Anterior cingulate cortex (tissue), 58 donors: Measurements from ENCODE around the gene FMN1.

Experiments used
- DNase-seq, 58 donors: peaks; one replicate each; lab custom pipeline; 2025; lab: John Stamatoyannopoulos, UW

Gene FMN1

GRCh38 chr15:33027306-33028035 is 167.0 kb downstream of the FMN1 start:
- DNase-seq = no peak

DNA sequence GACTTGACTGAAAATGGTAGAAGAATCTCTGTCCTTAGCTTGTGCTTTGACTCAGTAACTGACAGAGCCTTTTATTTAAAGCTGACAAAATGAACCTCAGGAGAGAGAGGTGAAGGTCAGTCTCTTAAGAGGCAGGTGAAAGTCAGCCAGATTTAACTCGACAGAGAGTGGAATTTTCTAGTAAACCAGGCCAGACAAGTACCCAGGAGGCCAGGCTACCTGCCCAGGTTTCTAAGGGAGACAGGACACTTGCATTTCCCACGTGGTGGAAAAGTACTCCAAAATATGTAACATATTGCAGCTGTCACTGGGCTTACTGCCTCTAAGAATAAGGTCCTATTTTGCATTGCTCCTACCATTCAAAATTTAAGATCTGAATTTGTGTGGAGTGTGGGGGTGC is 167.9 kb downstream of the FMN1 start:
- DNase-seq = peak in 1 of 58 donors; percentile 15

- peak in 8 of 58 donors; percentile 5 to 37 (median 10) for DNase-seq
These were observed 171.9 kb downstream of the FMN1 start for GRCh38 chr15:33022629-33023028.

DNA sequence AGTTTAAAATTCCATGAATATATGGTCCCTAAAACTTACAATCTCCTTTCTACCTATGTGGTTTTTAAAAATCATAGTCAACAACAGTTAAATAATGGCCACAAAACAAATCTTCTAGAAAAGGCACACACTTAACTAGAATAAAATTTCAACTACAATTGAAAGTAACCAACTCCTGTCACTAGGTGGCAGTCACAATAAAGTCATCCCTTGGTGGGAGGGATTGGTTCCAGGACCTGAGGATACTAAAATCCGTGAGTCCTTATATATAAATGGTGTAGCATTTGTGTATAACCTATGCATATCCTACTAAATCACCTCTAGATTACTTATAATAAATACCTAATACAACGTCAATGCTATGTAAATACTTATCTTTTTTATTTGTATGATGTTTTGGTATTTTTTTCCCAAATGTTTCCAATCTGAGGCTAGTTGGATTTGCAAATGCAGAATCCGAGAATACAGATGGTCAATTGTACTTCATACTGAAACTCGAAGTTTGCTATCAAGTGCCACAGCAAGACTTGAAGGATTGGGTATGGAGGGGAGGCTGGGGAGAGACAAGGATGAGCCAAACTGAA is 172.6 kb downstream of the FMN1 start:
- DNase-seq = peak in 4 of 58 donors; percentile 10 to 42 (median 18)

- DNase-seq = no peak
These were observed 175.0 kb downstream of the FMN1 start for GRCh38 chr15:33019354-33019981.

DNA sequence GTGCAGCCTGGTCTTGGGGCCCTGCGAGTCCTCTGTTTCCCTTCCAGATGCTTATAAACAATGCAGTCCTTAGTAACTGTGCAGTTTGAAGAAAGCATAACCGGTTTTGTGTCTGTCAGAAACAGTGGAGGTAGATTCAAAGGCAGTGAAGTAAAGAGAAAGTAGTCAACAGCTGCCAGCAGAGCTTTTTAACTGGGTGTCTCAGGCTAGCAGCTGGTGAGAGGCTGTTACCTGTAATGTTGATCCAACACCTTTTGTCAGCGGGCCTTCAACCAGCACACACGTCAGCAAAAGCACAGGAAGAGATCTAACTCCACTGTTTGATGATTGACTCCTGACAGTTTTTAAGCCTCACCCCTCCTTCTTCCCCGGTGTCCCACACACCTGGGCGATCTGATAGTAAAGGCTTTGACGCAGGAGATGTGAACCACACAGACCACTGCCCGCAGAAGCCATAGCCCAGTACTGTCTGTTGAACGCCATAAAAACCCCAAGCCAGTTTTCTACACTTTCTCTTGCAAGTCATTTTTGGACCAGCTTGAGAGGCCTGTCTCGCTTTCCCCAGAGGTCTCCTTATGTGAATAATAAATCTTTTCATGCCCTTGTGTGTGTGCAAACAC is 178.0 kb downstream of the FMN1 start:
- no peak for DNase-seq

DNA sequence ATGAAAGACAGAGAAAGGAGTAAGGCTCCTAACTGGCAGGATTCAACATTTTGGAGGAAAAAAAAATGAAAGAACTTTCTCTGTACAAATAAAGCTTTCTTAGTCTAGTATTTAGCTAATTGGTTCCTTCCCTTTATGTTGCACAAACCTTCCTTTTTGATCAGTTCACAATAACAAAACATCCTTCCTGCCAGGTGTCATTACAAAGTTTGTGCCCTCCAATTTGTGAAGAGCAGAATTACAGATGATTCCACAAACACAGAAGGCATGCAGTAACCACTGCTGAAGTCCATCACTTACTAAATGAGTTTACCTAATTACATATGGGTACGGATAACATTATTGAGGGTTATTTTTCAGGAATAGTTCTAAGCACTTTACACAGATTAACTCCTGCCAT is 179.9 kb downstream of the FMN1 start:
- DNase-seq = no peak

DNA sequence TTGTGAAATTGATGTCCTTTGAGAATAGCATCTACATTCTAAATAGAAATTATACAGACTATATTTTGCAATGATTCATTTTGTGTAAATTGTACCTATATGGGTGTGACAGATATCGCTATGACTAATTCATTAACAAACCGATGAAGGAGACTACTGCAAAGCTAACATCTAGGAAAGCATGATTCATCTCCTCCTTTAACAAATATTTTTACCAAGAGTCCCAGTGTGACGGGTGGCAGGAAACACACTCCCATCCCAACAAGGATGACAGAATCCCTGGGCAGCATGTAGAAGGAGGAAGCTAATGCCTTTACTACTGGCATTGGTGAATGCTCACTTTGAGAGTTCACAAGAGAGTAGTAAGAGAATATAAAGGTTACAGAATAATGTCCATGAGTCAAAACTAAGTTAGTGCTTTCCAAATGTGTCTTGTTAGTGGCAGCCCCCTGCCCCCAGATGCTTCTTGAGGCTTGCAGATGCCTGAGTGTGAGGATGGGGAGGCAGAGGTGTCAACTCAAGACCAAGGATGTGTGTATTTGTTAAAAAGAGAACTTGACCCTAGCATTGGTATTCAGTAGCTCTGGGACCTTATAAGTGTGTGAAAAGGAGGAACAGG is 180.6 kb downstream of the FMN1 start:
- DNase-seq = no peak

DNA sequence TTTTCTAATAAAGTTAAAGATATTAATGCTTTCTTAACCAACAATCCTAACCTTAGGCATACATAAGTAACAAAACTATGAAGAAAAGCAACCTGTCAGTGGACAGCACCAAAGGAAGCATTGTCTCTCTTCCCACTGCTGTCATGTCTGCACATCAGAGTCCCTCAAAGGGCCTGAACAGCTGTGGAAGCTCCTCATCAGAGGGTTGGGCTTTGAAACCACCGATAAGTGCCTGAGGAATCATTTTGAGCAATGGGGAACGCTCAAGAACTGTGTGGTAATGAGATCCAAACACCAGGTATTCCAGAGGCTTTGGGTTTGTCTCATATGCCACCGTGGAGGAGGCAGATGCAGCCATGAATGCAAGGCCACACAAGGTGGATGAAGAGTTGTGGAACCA is 182.5 kb downstream of the FMN1 start:
- no peak for DNase-seq

- no peak for DNase-seq
These were observed 184.9 kb downstream of the FMN1 start for GRCh38 chr15:33009603-33010002.

DNA sequence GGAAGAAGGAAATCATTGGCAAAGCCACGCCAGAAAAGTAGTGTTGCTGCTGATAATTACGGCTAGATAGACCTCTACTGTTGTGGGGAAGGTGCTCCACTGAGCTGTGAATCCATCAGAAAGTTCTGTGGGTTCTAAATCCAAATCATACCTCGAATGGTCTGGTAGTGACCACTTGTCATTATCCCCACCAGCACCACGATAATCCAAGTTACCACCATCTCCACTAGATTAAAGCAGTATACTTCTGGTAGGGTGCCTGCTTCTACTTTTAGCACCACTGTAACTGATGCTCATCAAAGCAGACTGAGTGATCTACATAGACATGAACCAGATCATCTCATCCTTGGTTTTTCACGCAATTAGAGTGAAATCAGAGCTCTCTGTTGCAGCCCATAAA is 185.5 kb downstream of the FMN1 start:
- DNase-seq = no peak

DNA sequence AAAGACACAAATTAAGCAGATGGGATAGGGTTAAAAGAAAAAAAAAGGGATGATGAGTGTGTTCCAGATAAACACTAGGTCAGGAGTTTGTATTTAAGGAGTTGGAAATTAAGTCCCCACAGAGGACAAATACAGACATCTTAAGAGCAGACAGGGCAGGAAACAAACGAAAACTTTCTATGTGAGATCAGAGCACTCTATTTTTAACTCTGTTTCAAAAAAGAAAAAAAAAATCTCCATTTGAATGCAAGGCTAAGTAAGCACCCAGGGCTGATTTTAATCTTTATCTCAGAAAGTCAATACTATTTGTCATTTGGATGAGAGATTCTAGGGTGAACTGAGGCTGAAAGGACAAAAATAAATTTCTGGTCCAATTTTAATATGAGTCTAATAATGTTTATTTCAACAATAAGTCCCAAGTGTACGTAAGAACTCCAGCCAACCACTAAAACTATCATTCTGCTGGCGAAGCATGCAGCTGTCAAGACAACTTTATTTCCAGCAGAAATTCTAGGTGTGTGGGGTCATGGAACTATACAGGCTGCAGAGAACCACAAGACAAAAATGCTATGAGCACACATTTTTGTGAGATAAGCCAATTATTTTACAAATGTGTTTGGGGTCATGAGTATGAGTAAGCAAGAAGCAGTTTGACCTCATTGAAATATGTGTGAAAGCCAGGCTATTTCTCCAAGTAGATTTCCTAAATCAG is 186.1 kb downstream of the FMN1 start:
- no peak for DNase-seq

DNA sequence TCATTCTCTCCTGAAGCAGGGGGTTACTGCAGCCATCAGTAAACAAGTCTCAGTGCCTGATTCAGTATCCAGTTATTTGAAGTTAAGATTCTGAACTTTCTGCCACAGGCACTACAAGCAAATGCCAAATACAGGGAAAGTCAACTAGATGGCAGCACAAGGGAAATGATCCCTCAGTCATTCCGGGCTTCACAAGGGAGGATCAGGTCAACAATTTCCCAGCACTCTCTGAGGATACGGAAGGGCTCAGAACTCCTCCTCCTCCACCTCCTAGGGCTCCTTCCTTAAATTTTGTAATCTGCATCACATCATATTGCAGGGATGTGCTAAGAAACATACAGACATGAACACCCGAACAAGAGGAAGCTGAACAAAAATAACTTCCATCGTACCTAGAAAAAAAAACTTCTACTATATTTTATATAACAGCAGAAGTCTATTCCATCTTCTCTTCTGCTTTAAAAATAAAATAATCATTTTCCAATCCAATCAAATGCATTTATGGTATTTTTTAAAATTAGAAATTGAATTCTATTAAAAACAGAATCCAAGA is 187.1 kb downstream of the FMN1 start:
- DNase-seq = peak in 3 of 58 donors; percentile 6 to 46 (median 11)

DNA sequence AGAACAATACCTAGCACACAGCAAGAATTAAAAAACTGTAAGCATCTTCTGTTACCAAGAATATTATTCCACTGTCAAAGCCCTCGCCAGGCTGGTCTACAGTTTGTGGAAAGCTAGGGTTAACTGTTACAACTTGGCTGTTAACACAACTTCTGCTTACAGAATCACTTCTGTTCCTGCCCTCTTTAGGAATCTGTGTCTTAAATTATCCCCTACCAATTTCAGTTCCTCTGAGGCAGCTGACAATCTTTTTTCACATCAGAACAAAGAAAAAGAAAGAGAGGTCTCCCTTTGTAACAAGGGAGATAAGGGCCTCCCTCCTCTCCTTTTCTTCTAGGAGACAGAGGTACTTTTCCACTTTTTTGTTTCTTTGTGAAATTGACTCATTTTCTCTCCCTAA is 188.9 kb downstream of the FMN1 start:
- no peak for DNase-seq

- no peak for DNase-seq
These were observed 192.6 kb downstream of the FMN1 start for GRCh38 chr15:33001926-33002325.

GRCh38 chr15:32998979-32999672 is 195.4 kb downstream of the FMN1 start:
- no peak for DNase-seq

DNA sequence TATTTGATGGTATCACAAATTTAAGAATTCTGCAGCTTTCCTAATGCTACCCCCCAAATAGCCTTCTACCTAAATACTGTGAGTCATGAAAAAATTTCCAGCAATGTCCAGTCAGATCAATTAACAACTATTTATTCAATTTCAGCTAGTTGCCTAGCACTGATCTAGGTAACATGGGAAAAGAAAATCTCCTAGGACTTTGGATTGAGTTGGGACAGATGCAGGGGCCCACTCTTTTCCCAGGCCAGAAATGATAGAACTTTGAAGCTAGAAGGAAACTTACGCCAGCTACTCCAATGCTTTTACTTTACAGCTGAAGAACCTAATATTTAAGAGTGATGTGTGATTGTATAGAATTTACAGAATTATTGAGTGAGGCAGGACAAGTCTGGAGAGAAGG is 196.3 kb downstream of the FMN1 start:
- DNase-seq = no peak

DNA sequence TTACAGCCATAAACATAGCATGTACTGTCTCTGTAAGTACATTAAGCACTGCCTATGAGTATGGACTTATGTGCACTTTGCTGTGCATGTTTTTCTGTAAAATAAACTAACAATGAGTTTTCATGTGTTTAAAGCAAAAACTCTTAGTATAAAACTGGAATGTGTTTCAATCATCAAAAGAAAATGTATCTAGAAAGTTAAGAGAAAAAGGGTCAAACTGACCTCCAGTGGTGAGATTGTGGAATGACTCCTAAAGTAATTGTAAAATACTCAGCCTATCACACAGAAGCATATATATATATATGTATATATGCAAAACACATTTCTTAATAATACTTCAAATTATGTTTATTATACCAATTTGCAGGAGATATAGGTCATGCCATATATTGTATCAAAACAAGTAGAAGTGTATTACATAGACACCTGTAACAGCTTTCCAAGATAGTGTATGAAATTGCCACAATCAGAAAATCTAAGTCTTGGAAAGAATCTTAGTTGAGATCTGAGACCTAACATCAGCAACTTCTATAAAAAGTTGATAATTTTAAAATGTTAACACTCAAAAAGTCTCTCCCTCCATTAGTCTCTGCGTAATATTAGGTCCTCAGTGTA is 199.6 kb downstream of the FMN1 start:
- DNase-seq = no peak

GRCh38 chr15:32993285-32993684 is 201.2 kb downstream of the FMN1 start:
- no peak for DNase-seq
